Colonic mucosa (tissue), 4 donors: ENCODE measurements around the gene ALG9. TPM values are rescaled to one million over a fixed set of nuclear protein-coding genes. Genes with fewer than 3 reads are reported as not detected.

ENCODE experiments used
- DNase-seq: peaks from one replicate; pipeline ENCODE4 v3.0.0-alpha.2; 2020
- H3K27ac ChIP-seq: fragments of 200-600 bp; one replicate; pipeline ENCODE4 v1.8.0; 2021
- H3K27me3 ChIP-seq: fragments of 200-600 bp; one replicate; pipeline ENCODE4 v1.8.0; 2021
- H3K36me3 ChIP-seq: fragments of 200-600 bp; one replicate; pipeline ENCODE4 v1.8.0; 2021
- H3K4me1 ChIP-seq: fragments of 200-600 bp; one replicate; pipeline ENCODE4 v1.8.0; 2021; ENCODE audit warnings: mild to moderate bottlenecking
- H3K4me3 ChIP-seq: fragments of 200-600 bp; one replicate; pipeline ENCODE4 v1.8.0; 2021
- H3K9ac ChIP-seq, 2 donors: one replicate each; pipeline ENCODE4 v1.7.0; 2013; ENCODE audit warnings: control low read depth in 2 of 2, low read depth in 2 of 2, low read length in 2 of 2
- H3K9me3 ChIP-seq: fragments of 200-600 bp; one replicate; pipeline ENCODE4 v1.8.0; 2021
- intact Hi-C: fragments of 100-400 bp; cut with DNase I; formaldehyde crosslinking; loops from one replicate; pipeline ENCODE4 v1.14.1; 2022
- total RNA-seq, 2 donors: library from RNA; stranded (reverse); fragmentation: NEBNext Ultra II Directional in 1 of 2; extraction: Animal tissue kit (Norgen Biotek cat#: 25700) in 1 of 2; gene quantifications; one replicate each; pipeline ENCODE4 v1.2.1, GENCODE V29; 2021
- TF ChIP-seq, protein P1 (sequence below): fragments of 200-600 bp; IDR thresholded peaks from one replicate; pipeline ENCODE4 v1.8.0; 2022; ENCODE audit warnings: antibody characterized with exemption, mild to moderate bottlenecking
- donor health status: healthy.
- donor health status: DM: no; HTN: no; CAD: no.
- donor health status: DM: no; HTN: no; CAD: no.

Gene ALG9
- total RNA-seq, 2 donors from 2014 or later: 23.2 to 25.2 TPM

DNA sequence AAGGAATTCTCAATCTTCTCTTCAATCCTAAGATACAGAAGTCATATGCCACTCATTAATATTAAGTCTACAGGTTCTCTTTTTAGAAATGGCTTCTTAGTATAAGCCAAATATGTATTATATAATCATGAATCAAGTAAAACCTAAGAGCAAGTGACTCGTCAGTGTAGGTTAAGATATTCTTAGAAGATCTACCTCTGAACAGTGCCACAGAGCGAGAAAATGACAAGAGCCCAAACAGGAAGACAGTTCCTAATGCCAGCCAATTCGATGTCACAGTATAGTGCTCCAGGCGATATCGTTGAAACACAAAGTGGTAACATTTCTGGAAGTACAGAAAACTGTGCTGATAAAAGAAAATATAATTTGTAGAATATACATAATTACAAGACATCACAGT is 33.3 kb downstream of the ALG9 start:
- Histone ChIP-seq H3K27ac (no peak overlapping the region), H3K4me3 (no peak overlapping the region), H3K9me3 (no peaks in the 10 kb centered on the region), H3K27me3 (no peaks in the 10 kb centered on the region), H3K4me1 (no peaks in the 10 kb centered on the region), H3K36me3 (no peaks in the 10 kb centered on the region), H3K9ac (no peak overlapping the region)
- intact Hi-C loops: loop anchor here (5.0 kb wide), 1 partner anchor 251 kb away; no protein-coding TSS in a partner anchor
- TF ChIP-seq, protein P1, sequence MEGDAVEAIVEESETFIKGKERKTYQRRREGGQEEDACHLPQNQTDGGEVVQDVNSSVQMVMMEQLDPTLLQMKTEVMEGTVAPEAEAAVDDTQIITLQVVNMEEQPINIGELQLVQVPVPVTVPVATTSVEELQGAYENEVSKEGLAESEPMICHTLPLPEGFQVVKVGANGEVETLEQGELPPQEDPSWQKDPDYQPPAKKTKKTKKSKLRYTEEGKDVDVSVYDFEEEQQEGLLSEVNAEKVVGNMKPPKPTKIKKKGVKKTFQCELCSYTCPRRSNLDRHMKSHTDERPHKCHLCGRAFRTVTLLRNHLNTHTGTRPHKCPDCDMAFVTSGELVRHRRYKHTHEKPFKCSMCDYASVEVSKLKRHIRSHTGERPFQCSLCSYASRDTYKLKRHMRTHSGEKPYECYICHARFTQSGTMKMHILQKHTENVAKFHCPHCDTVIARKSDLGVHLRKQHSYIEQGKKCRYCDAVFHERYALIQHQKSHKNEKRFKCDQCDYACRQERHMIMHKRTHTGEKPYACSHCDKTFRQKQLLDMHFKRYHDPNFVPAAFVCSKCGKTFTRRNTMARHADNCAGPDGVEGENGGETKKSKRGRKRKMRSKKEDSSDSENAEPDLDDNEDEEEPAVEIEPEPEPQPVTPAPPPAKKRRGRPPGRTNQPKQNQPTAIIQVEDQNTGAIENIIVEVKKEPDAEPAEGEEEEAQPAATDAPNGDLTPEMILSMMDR: no peak
- no peak for DNase-seq

DNA sequence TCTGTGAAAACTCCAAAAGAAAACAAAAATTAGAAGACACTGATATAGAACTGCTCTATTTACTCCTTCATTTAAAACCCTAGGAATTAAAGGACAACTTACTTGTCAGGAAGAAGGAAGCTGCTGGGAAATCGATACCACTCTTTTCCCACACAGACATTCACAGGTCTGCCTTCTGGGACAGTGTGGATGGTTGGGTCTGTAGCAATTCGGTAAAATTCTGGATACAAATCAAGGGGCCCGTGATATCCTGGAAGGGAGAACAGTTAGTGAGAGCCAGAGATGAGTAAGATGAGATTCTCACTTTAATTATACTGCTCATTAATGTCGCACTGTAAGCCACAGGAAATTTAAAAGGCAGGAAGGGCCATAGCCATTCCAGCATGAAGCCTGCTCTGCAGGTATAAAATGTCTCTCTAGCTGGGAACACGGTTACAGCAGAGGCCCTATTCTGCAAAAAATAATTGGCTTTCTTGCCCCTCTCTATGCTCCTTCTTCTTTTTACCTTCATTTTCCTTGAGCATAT is 34.0 kb downstream of the ALG9 start:
- Histone ChIP-seq H3K36me3 (no peaks in the 10 kb centered on the region), H3K4me1 (no peaks in the 10 kb centered on the region), H3K27me3 (no peaks in the 10 kb centered on the region), H3K27ac (no peak overlapping the region), H3K9ac (no peak overlapping the region), H3K4me3 (no peak overlapping the region), H3K9me3 (no peaks in the 10 kb centered on the region)
- no peak for DNase-seq
- TF ChIP-seq, protein P1: no peak
- intact Hi-C loops: loop anchor here (5.0 kb wide), 1 partner anchor 250 kb away; no protein-coding TSS in a partner anchor

DNA sequence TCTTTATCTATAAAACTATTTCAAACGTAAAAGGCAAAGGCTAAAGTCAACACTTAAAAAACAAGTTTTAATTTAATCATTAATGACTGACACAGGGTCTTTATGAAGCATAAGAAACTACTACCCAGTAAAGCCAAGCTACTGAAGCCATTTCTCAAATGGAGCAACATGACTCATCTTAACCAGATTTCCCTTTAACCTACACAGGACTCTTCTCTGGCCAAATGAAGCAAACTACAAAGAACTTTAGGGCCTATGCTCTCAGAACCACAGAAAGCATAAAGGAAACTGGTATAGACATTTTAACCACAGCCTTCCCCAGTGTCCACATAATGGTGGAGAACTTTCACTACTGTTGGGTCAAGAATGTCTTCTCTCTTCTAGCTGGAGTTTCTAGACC is 34.7 kb downstream of the ALG9 start:
- no peak for DNase-seq
- Histone ChIP-seq H3K27me3 (no peaks in the 10 kb centered on the region), H3K36me3 (no peaks in the 10 kb centered on the region)

DNA sequence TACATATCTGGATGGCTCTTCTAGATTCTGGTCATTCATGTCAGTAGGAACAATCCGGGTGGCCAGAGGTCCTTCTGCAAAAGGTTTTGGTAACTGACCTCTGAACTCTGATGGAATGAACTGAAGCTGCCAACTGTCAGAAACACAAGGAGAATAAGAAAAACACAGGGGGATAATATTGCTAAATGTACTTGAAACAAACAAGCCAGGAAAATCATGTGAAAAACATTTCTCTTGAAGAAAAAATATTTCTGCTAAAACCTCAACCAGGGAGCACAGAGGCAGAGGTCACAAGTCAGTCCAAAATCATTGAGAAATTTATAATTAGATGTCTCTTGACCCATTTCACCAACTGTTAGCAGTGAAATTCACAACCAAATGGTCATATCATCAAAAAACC is 35.2 kb downstream of the ALG9 start:
- Histone ChIP-seq H3K27me3 (no peaks in the 10 kb centered on the region), H3K36me3 (no peaks in the 10 kb centered on the region), H3K4me3 (no peak overlapping the region), H3K9me3 (no peaks in the 10 kb centered on the region), H3K27ac (no peak overlapping the region), H3K9ac (no peak overlapping the region), H3K4me1 (no peaks in the 10 kb centered on the region)
- TF ChIP-seq, protein P1: no peak
- intact Hi-C loops: loop anchor here (5.0 kb wide), 1 partner anchor 249 kb away; no protein-coding TSS in a partner anchor
- DNase-seq: no peak

More for the DNA sequence above, 34.7 kb downstream of the ALG9 start:
- Histone ChIP-seq H3K4me3 (no peak overlapping the region), H3K9me3 (no peaks in the 10 kb centered on the region), H3K4me1 (no peaks in the 10 kb centered on the region), H3K27ac (no peak overlapping the region), H3K9ac (no peak overlapping the region)
- TF ChIP-seq, protein P1: no peak
- intact Hi-C loops: loop anchor here (5.0 kb wide), 1 partner anchor 249 kb away; no protein-coding TSS in a partner anchor

DNA sequence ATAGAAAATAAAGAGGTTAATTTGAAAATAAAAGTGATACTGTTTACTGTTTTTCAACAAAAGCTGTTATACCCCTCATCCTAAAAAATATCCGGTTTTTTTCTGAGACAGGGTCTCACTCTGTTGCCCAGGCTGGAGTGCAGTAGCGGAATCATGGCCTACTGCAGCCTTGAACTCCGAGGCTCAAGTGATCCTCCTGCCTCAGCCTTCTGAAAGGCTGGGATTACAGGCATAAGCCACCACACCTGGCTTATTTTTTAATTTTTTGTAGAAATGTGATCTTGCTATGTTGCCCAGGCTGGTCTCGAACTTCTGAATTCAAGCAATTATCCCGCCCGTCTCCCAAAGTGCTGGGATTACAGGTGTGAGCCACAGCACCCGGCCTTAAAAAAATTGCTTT is 35.7 kb downstream of the ALG9 start:
- no peaks in the 10 kb centered on the region for H3K27me3 ChIP-seq
- no peaks in the 10 kb centered on the region for H3K9me3 ChIP-seq
- no peaks in the 10 kb centered on the region for H3K4me1 ChIP-seq
- no peak overlapping the region for H3K27ac ChIP-seq
- intact Hi-C loops: loop anchor here (5.0 kb wide), 1 partner anchor 248 kb away; no protein-coding TSS in a partner anchor
- H3K4me3 ChIP-seq: no peak overlapping the region
- no peak for DNase-seq
- H3K9ac ChIP-seq: no peak overlapping the region
- no peaks in the 10 kb centered on the region for H3K36me3 ChIP-seq
- TF ChIP-seq, protein P1: no peak
